OCI-LY1 (cell line): Measurements from ENCODE around the gene CC2D1A.

ENCODE experiments used
- H2AFZ ChIP-seq: fragments of 200-600 bp; sonication (generic), shearing (Covaris generic); 2 replicates; pipeline ENCODE4 v1.6.0; 2014; ENCODE audit warnings: antibody characterized with exemption, mild to moderate bottlenecking, low read length
- H3F3A ChIP-seq: fragments of 200-600 bp; sonication (generic), shearing (Covaris generic); 2 replicates; pipeline ENCODE4 v1.6.0; 2014; ENCODE audit warnings: mild to moderate bottlenecking, antibody characterized with exemption, low read length, moderate library complexity; ENCODE audit not compliant: insufficient read depth
- H3K27ac ChIP-seq: fragments of 200-600 bp; sonication (generic); 2 replicates; pipeline ENCODE4 v1.5.1; 2014; ENCODE audit warnings: low read length, mixed run types, mild to moderate bottlenecking, low read depth; ENCODE audit not compliant: poor library complexity, severe bottlenecking
- H3K27me3 ChIP-seq: fragments of 200-600 bp; sonication (generic); 2 replicates; pipeline ENCODE4 v1.6.0; 2014; ENCODE audit warnings: antibody characterized with exemption, mild to moderate bottlenecking, low read length, moderate library complexity; ENCODE audit not compliant: insufficient read depth
- H3K36me3 ChIP-seq: fragments of 200-600 bp; sonication (generic); 2 replicates; pipeline ENCODE4 v1.6.1; 2014; ENCODE audit warnings: mild to moderate bottlenecking, antibody characterized with exemption, low read length, moderate library complexity, mixed read lengths; ENCODE audit not compliant: insufficient read depth
- H3K4me1 ChIP-seq: fragments of 200-600 bp; sonication (generic); 2 replicates; pipeline ENCODE4 v1.5.1; 2014; ENCODE audit warnings: mild to moderate bottlenecking, low read length, moderate library complexity; ENCODE audit not compliant: insufficient read depth, severe bottlenecking
- H3K4me2 ChIP-seq: fragments of 200-600 bp; sonication (generic), shearing (Covaris generic); 2 replicates; pipeline ENCODE4 v1.6.1; 2014; ENCODE audit warnings: low read length
- H3K4me3 ChIP-seq: fragments of 200-600 bp; sonication (generic); 2 replicates; pipeline ENCODE4 v1.5.1; 2014; ENCODE audit warnings: low read length, low read depth, mild to moderate bottlenecking, mixed read lengths; ENCODE audit not compliant: poor library complexity, severe bottlenecking
- H3K79me2 ChIP-seq: fragments of 200-600 bp; shearing (Covaris generic); 2 replicates; pipeline ENCODE4 v1.6.1; 2016; ENCODE audit warnings: mixed run types, low read length, mixed read lengths; ENCODE audit not compliant: insufficient read depth
- H3K9ac ChIP-seq: fragments of 200-600 bp; sonication (generic), shearing (Covaris generic); 2 replicates; pipeline ENCODE4 v1.6.1; 2014; ENCODE audit warnings: mild to moderate bottlenecking, low read length, mixed read lengths
- H3K9me2 ChIP-seq: fragments of 200-600 bp; sonication (generic), shearing (Covaris generic); 2 replicates; pipeline ENCODE4 v1.6.1; 2014; ENCODE audit warnings: low read depth, mild to moderate bottlenecking, low read length, mixed read lengths
- H3K9me3 ChIP-seq: fragments of 200-600 bp; shearing (Covaris generic); 2 replicates; pipeline ENCODE4 v1.6.1; 2014; ENCODE audit warnings: low read length, mixed read lengths
- H4K20me1 ChIP-seq: fragments of 200-600 bp; sonication (generic), shearing (Covaris generic); 2 replicates; pipeline ENCODE4 v1.6.0; 2016; ENCODE audit warnings: mild to moderate bottlenecking, low read length; ENCODE audit not compliant: insufficient read depth
- EZH2 ChIP-seq: fragments of 200-600 bp; sonication (generic), shearing (Covaris generic); IDR thresholded peaks from 2 replicates; pipeline ENCODE4 v1.8.0; 2017; ENCODE audit warnings: borderline replicate concordance, mixed run types, mild to moderate bottlenecking, antibody characterized with exemption, low read length, moderate library complexity, mixed read lengths
- TF ChIP-seq, protein P1 (sequence below): fragments of 200-600 bp; sonication (generic), shearing (Covaris generic); IDR thresholded peaks from 2 replicates; pipeline ENCODE4 v1.5.1; 2017; ENCODE audit warnings: mild to moderate bottlenecking, antibody characterized with exemption, low read length, moderate library complexity, mixed read lengths

The CC2D1A gene

DNA sequence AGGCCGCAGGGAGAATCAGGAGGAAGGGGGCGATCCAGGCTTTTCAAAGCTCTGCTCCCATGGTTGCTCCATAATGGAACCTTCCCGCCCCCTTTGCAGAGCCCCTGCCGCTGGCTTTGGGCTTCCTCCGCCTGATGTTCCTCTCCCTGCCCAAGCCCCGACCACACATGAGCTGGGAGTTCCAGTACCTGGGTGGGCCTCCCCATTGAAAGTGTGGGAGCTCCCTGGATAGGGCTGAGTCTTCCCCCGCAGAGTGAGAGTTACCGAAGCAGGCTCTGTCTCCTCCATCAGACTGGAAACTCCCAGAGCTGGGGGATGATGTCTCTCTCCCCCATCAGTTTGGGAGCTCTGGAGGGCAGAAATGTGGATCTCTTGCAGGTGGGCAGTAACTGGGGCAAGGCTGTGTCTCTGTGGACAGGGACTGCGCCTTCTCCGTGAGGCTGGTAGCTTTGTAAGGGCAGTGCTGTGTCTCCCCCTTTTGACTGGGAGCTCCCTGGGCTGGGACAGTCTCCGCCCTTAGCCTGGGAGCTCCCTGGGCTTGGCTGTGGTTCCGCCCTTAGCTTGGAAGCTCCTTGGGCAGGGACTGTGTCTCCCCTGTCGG lies 47.0 kb downstream of the CC2D1A start:
- no peaks in the 10 kb centered on the region for H3K9me3 ChIP-seq
- no peaks in the 10 kb centered on the region for H3K27me3 ChIP-seq
- no peaks in the 10 kb centered on the region for H4K20me1 ChIP-seq
- H3K9me2 ChIP-seq, result no peaks in the 10 kb centered on the region
- H3K36me3 ChIP-seq, result peaks cover 33% of the 10 kb centered on the region
- H3K4me2 ChIP-seq, result peak overlapping the region; percentile 99
- no peak overlapping the region for H3K27ac ChIP-seq
- H3K4me1 ChIP-seq, result peaks cover 17% of the 10 kb centered on the region
- H3K79me2 ChIP-seq, result peaks cover 7% of the 10 kb centered on the region
- peak overlapping the region; percentile 89 for H3K4me3 ChIP-seq
- no peak for TF ChIP-seq EZH2
- TF ChIP-seq, protein P1, sequence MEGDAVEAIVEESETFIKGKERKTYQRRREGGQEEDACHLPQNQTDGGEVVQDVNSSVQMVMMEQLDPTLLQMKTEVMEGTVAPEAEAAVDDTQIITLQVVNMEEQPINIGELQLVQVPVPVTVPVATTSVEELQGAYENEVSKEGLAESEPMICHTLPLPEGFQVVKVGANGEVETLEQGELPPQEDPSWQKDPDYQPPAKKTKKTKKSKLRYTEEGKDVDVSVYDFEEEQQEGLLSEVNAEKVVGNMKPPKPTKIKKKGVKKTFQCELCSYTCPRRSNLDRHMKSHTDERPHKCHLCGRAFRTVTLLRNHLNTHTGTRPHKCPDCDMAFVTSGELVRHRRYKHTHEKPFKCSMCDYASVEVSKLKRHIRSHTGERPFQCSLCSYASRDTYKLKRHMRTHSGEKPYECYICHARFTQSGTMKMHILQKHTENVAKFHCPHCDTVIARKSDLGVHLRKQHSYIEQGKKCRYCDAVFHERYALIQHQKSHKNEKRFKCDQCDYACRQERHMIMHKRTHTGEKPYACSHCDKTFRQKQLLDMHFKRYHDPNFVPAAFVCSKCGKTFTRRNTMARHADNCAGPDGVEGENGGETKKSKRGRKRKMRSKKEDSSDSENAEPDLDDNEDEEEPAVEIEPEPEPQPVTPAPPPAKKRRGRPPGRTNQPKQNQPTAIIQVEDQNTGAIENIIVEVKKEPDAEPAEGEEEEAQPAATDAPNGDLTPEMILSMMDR, result no peak
- peak overlapping the region; percentile 82 for H3K9ac ChIP-seq
- H3F3A ChIP-seq, result no peaks in the 10 kb centered on the region
- no peak overlapping the region for H2AFZ ChIP-seq

DNA sequence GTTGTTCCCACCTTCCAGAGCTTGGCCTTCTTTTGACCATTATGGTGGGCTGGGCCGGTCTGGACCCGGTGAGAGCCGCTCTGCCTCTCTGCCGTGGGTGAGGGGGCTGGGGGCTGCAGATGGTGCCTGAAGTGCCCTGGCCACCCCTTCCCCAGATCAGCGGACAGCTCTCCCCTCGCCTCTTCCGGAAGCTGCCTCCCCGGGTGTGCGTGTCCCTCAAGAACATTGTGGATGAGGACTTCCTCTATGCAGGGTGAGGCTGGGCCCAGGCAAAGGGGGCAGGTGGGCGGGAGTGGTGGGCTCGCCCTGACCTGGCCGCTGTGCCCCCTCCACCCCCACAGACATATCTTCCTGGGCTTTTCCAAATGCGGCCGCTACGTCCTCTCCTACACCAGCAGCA lies 48.2 kb downstream of the CC2D1A start:
- Histone ChIP-seq H3K27ac (no peak overlapping the region), H3K27me3 (no peaks in the 10 kb centered on the region), H3K9me3 (no peaks in the 10 kb centered on the region), H3K9ac (no peak overlapping the region), H3K9me2 (no peaks in the 10 kb centered on the region), H2AFZ (no peak overlapping the region), H3K36me3 (peaks cover 43% of the 10 kb centered on the region), H3K4me3 (no peak overlapping the region), H3K4me1 (peaks cover 21% of the 10 kb centered on the region), H3K4me2 (peak overlapping the region; percentile 99; the same call in 1 of the 2 replicates), H4K20me1 (no peaks in the 10 kb centered on the region), H3F3A (no peaks in the 10 kb centered on the region), H3K79me2 (peaks cover 7% of the 10 kb centered on the region)
- no peak for TF ChIP-seq EZH2
- TF ChIP-seq, protein P1, result no peak

GRCh38 chr19:13955662-13956364 lies 49.8 kb downstream of the CC2D1A start:
- no peak overlapping the region for H2AFZ ChIP-seq
- no peak overlapping the region for H3K4me3 ChIP-seq
- no peak for TF ChIP-seq EZH2
- TF ChIP-seq, protein P1, result no peak
- no peaks in the 10 kb centered on the region for H3K9me2 ChIP-seq
- no peak overlapping the region for H3K9ac ChIP-seq
- no peak overlapping the region for H3K4me2 ChIP-seq
- no peaks in the 10 kb centered on the region for H3K9me3 ChIP-seq
- no peaks in the 10 kb centered on the region for H4K20me1 ChIP-seq
- peaks cover 21% of the 10 kb centered on the region for H3K4me1 ChIP-seq
- H3K79me2 ChIP-seq, result peaks cover 7% of the 10 kb centered on the region
- H3K27me3 ChIP-seq, result no peaks in the 10 kb centered on the region
- no peak overlapping the region for H3K27ac ChIP-seq
- peaks cover 59% of the 10 kb centered on the region for H3K36me3 ChIP-seq
- no peaks in the 10 kb centered on the region for H3F3A ChIP-seq
